GM12878 (cell line): ENCODE results near the gene CDYL2. TPM values are rescaled to one million over a fixed set of nuclear protein-coding genes. Genes with fewer than 3 reads are reported as not detected.

Experiments
- ATAC-seq: fragments of 200-7000 bp; cut with Tn5 transposase; 3 replicates; pipeline ENCODE4 v1.9.1; 2020; ENCODE audit warnings: mild to moderate bottlenecking, moderate library complexity
- BruUV-seq: library from RNA; stranded (reverse); fragments of 400-500 nt; replicated peaks from 2 replicates; lab custom pipeline; 2021; lab: Mats Ljungman, UMichigan
- CTCF ChIA-PET: fragments of 300-600 bp; sonication (Branson Sonifier 250); formaldehyde crosslinking; extraction: SDS; loops from one replicate; lab custom pipeline; 2021; ENCODE audit warnings: inconsistent platforms; lab: Yijun Ruan, JAX
- POLR2A ChIA-PET: fragments of 350-600 bp; formaldehyde crosslinking; extraction: SDS; loops from one replicate; lab custom pipeline; 2021; ENCODE audit warnings: inconsistent platforms; lab: Charles Lee
- RAD21 ChIA-PET: fragments of 300-600 bp; sonication (Branson Sonifier 250); formaldehyde crosslinking; loops from one replicate; lab custom pipeline; 2023; ENCODE audit warnings: antibody characterized with exemption; ENCODE audit not compliant: unreplicated experiment; lab: Charles Lee
- SMC1A ChIA-PET: fragments of 300-600 bp; sonication (Branson Sonifier 250); formaldehyde crosslinking; loops from one replicate; lab custom pipeline; 2023; ENCODE audit not compliant: unreplicated experiment, uncharacterized antibody; lab: Charles Lee
- DNase-seq: peaks from one replicate; pipeline ENCODE4 v3.0.0-alpha.2; 2011; ENCODE audit warnings: low read depth, low spot score
- FAIRE-seq: peaks from 3 replicates; lab custom pipeline; 2011; peaks lifted over from hg19 to GRCh38; lab: Jason Lieb, UNC
- H2AFZ ChIP-seq: 2 replicates; pipeline ENCODE4 v1.6.0; 2011; ENCODE audit warnings: low read depth, low read length, control low read depth; ENCODE audit not compliant: control insufficient read depth
- H3K27ac ChIP-seq: 2 replicates; pipeline ENCODE4 v1.5.1; 2011; ENCODE audit warnings: control low read depth; ENCODE audit not compliant: control insufficient read depth, insufficient read depth
- H3K27me3 ChIP-seq, 2 experiments: replicated peaks in 1 of 2; 2 replicates each; pipeline versions ENCODE4 v1.6.0 to v1.6.1; 2011; ENCODE audit warnings: low read length in 1 of 2; ENCODE audit not compliant: control insufficient read depth in 2 of 2, insufficient read depth in 2 of 2
- H3K36me3 ChIP-seq, 2 experiments: 2 replicates each; pipeline ENCODE4 v1.5.1; 2011; ENCODE audit warnings: low read length in 1 of 2; ENCODE audit not compliant: control insufficient read depth in 2 of 2, insufficient read depth in 2 of 2
- H3K4me1 ChIP-seq: 2 replicates; pipeline ENCODE4 v1.6.1; 2011; ENCODE audit warnings: mild to moderate bottlenecking, low read length, moderate library complexity, mixed read lengths; ENCODE audit not compliant: control insufficient read depth, insufficient read depth
- H3K4me2 ChIP-seq: 2 replicates; pipeline ENCODE4 v1.6.0; 2011; ENCODE audit warnings: control low read depth; ENCODE audit not compliant: control insufficient read depth, insufficient read depth
- H3K4me3 ChIP-seq: fragments of 200-600 bp; sonication (generic); 2 replicates; pipeline ENCODE4 v1.5.1; 2016
- H3K79me2 ChIP-seq: 2 replicates; pipeline ENCODE4 v1.6.0; 2011; ENCODE audit warnings: low read length; ENCODE audit not compliant: control insufficient read depth, insufficient read depth
- H3K9ac ChIP-seq: 2 replicates; pipeline ENCODE4 v1.8.0; 2011; ENCODE audit warnings: low read length, control low read depth, mixed read lengths; ENCODE audit not compliant: control insufficient read depth, insufficient read depth
- H3K9me3 ChIP-seq: replicated peaks from 3 replicates; pipeline ENCODE4 v1.5.1; 2011; ENCODE audit warnings: mild to moderate bottlenecking, low read length; ENCODE audit not compliant: control insufficient read depth, insufficient read depth
- H4K20me1 ChIP-seq: 2 replicates; pipeline ENCODE4 v1.6.0; 2011; ENCODE audit not compliant: control insufficient read depth, insufficient read depth
- BCL3 ChIP-seq: IDR thresholded peaks from 2 replicates; pipeline ENCODE4 v1.6.1; 2011; ENCODE audit warnings: borderline replicate concordance, low read depth, mild to moderate bottlenecking, moderate library complexity, low read length; ENCODE audit not compliant: insufficient read depth, poor library complexity, severe bottlenecking
- CREM ChIP-seq: IDR thresholded peaks from 2 replicates; pipeline ENCODE4 v1.6.1; 2014; ENCODE audit warnings: antibody characterized with exemption, low read depth
- GATAD2B ChIP-seq: fragments of 450-650 bp; conservative IDR thresholded peaks from 2 replicates; pipeline ENCODE4 v1.6.1; 2017; ENCODE audit warnings: low read depth, mild to moderate bottlenecking, moderate library complexity
- NFIC ChIP-seq: IDR thresholded peaks from 2 replicates; pipeline ENCODE4 v1.6.1; 2012; ENCODE audit warnings: low read depth, mild to moderate bottlenecking, inconsistent platforms, low read length, moderate library complexity
- WGBS: methylation state at CpG from one replicate; pipeline ENCODE4 v1.1.6; 2016; ENCODE audit warnings: low lambda C conversion rate; ENCODE audit not compliant: insufficient replicate concordance, insufficient coverage; ENCODE audit errors: missing lambda C conversion rate; 5-methylcytosine and 5-hydroxymethylcytosine counted together
- in situ Hi-C: fragments of 300-500 bp; cut with MboI; formaldehyde crosslinking; loops from 9 replicates; pipeline ENCODE4 v1.14.3; 2018; ENCODE audit warnings: mixed read lengths
- intact Hi-C: fragments of 100-400 bp; cut with micrococcal nuclease; formaldehyde crosslinking; loops from one replicate; pipeline ENCODE4 v1.14.2; 2022; ENCODE audit not compliant: unreplicated experiment
- polyA plus RNA-seq, 11 experiments: library from polyadenylated mRNA; depleted of rRNA in 4 of 11; unstranded in 6 of 11; stranded (reverse) in 5 of 11; fragments of >200 nt; fragmentation: Nextera tagmentation in 4 of 11; fragmentation: Illumina TruSeq in 1 of 11; extraction: Ambion mirVana in 4 of 11; extraction: Trizol in 1 of 11; gene quantifications; 1 replicate in 1 of 11; 2 replicates in 10 of 11; pipeline versions ENCODE4 v1.2.1 to v1.2.3, GENCODE V29; 2011 to 2016; ENCODE audit warnings: inconsistent platforms in 2 of 11, missing spikeins in 2 of 11, low read depth in 1 of 11
- total RNA-seq, 4 experiments: library from RNA; depleted of rRNA in 3 of 4; stranded (reverse); fragments of >200 nt in 3 of 4; fragmentation: Illumina TruSeq in 1 of 4; extraction: Trizol in 1 of 4; gene quantifications; 2 replicates each; pipeline versions ENCODE4 v1.2.1 to v1.2.3, GENCODE V29; 2013 to 2021
- TF ChIP-seq, protein P1 (sequence below): fragments of 450-650 bp; IDR thresholded peaks from 2 replicates; pipeline ENCODE4 v1.6.1; 2016; ENCODE audit warnings: mild to moderate bottlenecking, moderate library complexity, borderline replicate concordance

The CDYL2 gene
- total and polyA plus RNA-seq, 10 of the 15 experiments (the other 5 are each of a cell fraction or from before 2014, with no cell fraction given): 0.27 to 22.9 (median 3.9) TPM

- TF ChIP-seq, protein P1, sequence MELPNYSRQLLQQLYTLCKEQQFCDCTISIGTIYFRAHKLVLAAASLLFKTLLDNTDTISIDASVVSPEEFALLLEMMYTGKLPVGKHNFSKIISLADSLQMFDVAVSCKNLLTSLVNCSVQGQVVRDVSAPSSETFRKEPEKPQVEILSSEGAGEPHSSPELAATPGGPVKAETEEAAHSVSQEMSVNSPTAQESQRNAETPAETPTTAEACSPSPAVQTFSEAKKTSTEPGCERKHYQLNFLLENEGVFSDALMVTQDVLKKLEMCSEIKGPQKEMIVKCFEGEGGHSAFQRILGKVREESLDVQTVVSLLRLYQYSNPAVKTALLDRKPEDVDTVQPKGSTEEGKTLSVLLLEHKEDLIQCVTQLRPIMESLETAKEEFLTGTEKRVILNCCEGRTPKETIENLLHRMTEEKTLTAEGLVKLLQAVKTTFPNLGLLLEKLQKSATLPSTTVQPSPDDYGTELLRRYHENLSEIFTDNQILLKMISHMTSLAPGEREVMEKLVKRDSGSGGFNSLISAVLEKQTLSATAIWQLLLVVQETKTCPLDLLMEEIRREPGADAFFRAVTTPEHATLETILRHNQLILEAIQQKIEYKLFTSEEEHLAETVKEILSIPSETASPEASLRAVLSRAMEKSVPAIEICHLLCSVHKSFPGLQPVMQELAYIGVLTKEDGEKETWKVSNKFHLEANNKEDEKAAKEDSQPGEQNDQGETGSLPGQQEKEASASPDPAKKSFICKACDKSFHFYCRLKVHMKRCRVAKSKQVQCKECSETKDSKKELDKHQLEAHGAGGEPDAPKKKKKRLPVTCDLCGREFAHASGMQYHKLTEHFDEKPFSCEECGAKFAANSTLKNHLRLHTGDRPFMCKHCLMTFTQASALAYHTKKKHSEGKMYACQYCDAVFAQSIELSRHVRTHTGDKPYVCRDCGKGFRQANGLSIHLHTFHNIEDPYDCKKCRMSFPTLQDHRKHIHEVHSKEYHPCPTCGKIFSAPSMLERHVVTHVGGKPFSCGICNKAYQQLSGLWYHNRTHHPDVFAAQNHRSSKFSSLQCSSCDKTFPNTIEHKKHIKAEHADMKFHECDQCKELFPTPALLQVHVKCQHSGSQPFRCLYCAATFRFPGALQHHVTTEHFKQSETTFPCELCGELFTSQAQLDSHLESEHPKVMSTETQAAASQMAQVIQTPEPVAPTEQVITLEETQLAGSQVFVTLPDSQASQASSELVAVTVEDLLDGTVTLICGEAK: no peak
- TF ChIP-seq BCL3: no peak
These were observed 37.6 kb downstream of the CDYL2 start (continued) for GRCh38 chr16:80766798-80767197.

DNA sequence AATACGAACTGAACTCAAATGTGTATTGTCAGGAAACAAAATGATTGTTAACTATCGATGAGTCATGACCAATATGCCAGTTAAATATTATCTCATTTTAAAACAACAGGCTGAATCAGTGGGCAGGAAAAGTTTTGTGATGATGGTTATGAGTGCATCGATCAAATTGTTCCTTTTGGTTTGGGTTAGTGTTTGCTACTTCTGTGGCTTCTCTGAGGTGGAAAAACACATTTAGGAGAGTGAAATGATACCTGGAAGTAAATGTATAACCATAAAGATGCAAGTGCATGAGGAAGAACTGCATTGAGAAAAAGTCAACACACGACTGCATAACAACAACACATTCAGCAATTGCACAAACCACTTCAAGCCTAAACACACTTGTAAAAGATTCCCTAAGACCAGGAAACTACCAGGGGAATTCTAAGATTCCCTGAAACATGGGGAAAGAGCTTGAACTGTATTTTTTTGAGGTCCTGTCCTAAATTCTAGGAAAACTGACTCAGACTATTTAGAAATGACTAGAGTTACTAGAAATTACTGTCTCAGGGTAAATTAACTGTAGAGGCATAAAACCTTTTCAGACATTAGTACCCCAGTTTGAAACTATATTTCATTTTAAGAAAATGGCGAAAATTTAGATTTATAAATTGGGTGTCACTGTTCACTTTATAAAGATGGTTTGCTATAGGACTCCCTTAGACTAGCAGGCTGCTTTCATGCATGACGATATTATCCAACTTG lies 44.8 kb downstream of the CDYL2 start:
- no peaks in the 10 kb centered on the region for H3K9me3 ChIP-seq
- no peaks in the 10 kb centered on the region for H3K27me3 ChIP-seq
- ChIA-PET CTCF (no interaction called here), RAD21 (no interaction called here), POLR2A (no interaction called here), SMC1A (no interaction called here)
- no peak overlapping the region for H3K4me2 ChIP-seq
- H4K20me1 ChIP-seq: no peaks in the 10 kb centered on the region
- H3K79me2 ChIP-seq: no peaks in the 10 kb centered on the region
- no peak overlapping the region for H2AFZ ChIP-seq
- H3K27ac ChIP-seq: no peak overlapping the region
- no peaks in the 10 kb centered on the region for H3K36me3 ChIP-seq
- no peak for FAIRE-seq
- no peak overlapping the region for H3K9ac ChIP-seq
- in situ Hi-C loops (no loop called here), intact Hi-C loops (no loop called here)
- BruUV-seq: no TSS peak
- no peak for ATAC-seq
- no peak for DNase-seq
- H3K4me3 ChIP-seq: no peak overlapping the region
- WGBS: 36% methylated on average over 6 of the region's 6 CpGs
- H3K4me1 ChIP-seq: no peaks in the 10 kb centered on the region
- TF ChIP-seq NFIC: 0 out of 2 replicates have a peak, but pooled peaks have one; percentile 18
- no peak for TF ChIP-seq GATAD2B
- TF ChIP-seq CREM: no peak
- TF ChIP-seq, all 136 proteins: peak for 1
